Mesendoderm (in vitro differentiated cells): ENCODE results near the gene WDR26.

Experiments
- DNase-seq: peaks from one replicate; pipeline ENCODE4 v3.0.0; 2013
- H2AK5ac ChIP-seq: 2 replicates; pipeline ENCODE4 v1.6.1; 2013; ENCODE audit warnings: low read length, inconsistent platforms
- H2BK120ac ChIP-seq: 2 replicates; pipeline ENCODE4 v1.6.1; 2013; ENCODE audit warnings: low read depth, mild to moderate bottlenecking, low read length, moderate library complexity, mixed read lengths
- H2BK15ac ChIP-seq: replicated peaks from 2 replicates; pipeline ENCODE4 v1.6.1; 2013; ENCODE audit warnings: low read depth, mild to moderate bottlenecking, moderate library complexity
- H2BK5ac ChIP-seq: 2 replicates; pipeline ENCODE4 v1.6.1; 2013; ENCODE audit warnings: low read length, inconsistent platforms
- H3K18ac ChIP-seq: 2 replicates; pipeline ENCODE4 v1.6.1; 2013; ENCODE audit warnings: mild to moderate bottlenecking, low read length, mixed read lengths
- H3K23ac ChIP-seq: one replicate; pipeline ENCODE4 v1.6.1; 2013; ENCODE audit warnings: low read length
- H3K27ac ChIP-seq: 2 replicates; pipeline ENCODE4 v1.5.1; 2013; ENCODE audit warnings: low read depth, mild to moderate bottlenecking, inconsistent platforms, low read length, moderate library complexity
- H3K27me3 ChIP-seq: 2 replicates; pipeline ENCODE4 v1.6.1; 2013; ENCODE audit warnings: low read length, control low read depth, mild to moderate bottlenecking, inconsistent platforms; ENCODE audit not compliant: insufficient read depth, poor library complexity
- H3K36me3 ChIP-seq: 2 replicates; pipeline ENCODE4 v1.6.1; 2013; ENCODE audit warnings: low read length, inconsistent platforms; ENCODE audit not compliant: control insufficient read depth, insufficient read depth
- H3K4ac ChIP-seq: one replicate; pipeline ENCODE4 v1.6.1; 2013; ENCODE audit warnings: low read depth, mild to moderate bottlenecking, low read length, moderate library complexity
- H3K4me1 ChIP-seq: 2 replicates; pipeline ENCODE4 v1.6.1; 2013; ENCODE audit warnings: low read depth, low read length, inconsistent platforms; ENCODE audit not compliant: control insufficient read depth
- H3K4me2 ChIP-seq: 2 replicates; pipeline ENCODE4 v1.6.1; 2013; ENCODE audit warnings: low read length
- H3K4me3 ChIP-seq: 2 replicates; pipeline ENCODE4 v1.5.1; 2013; ENCODE audit warnings: mild to moderate bottlenecking, low read length
- H3K56ac ChIP-seq: one replicate; pipeline ENCODE4 v1.6.1; 2013; ENCODE audit warnings: low read length
- H3K79me1 ChIP-seq: 2 replicates; pipeline ENCODE4 v1.6.1; 2013; ENCODE audit warnings: low read length, inconsistent platforms
- H3K79me2 ChIP-seq: 2 replicates; pipeline ENCODE4 v1.6.1; 2013; ENCODE audit warnings: mild to moderate bottlenecking, low read length; ENCODE audit not compliant: control insufficient read depth, insufficient read depth
- H3K9ac ChIP-seq: 2 replicates; pipeline ENCODE4 v1.6.1; 2013; ENCODE audit warnings: low read length, inconsistent platforms
- H4K5ac ChIP-seq: one replicate; pipeline ENCODE4 v1.6.1; 2013; ENCODE audit warnings: low read length
- H4K8ac ChIP-seq: one replicate; pipeline ENCODE4 v1.6.1; 2013; ENCODE audit warnings: low read depth, mild to moderate bottlenecking, control low read depth, low read length, moderate library complexity
- WGBS: extraction: QIAGEN DNeasy Blood & Tissue Kit; methylation state at CpG from one replicate; pipeline ENCODE4 v1.1.7; 2013; ENCODE audit warnings: low lambda C conversion rate, missing lambda C conversion rate; ENCODE audit not compliant: insufficient coverage; ENCODE audit errors: extremely low coverage; 5-methylcytosine and 5-hydroxymethylcytosine counted together

Gene WDR26

GRCh38 chr1:224392411-224393249 lies 42.0 kb downstream of the WDR26 start:
- H3K27ac ChIP-seq: no peak overlapping the region
- no peak overlapping the region for H2BK5ac ChIP-seq
- H3K56ac ChIP-seq: no peak overlapping the region
- H3K4me2 ChIP-seq: no peak overlapping the region
- no peak overlapping the region for H2BK15ac ChIP-seq
- no peaks in the 10 kb centered on the region for H3K79me2 ChIP-seq
- H4K8ac ChIP-seq: no peak overlapping the region
- no peak overlapping the region for H2AK5ac ChIP-seq
- no peak overlapping the region for H3K18ac ChIP-seq
- H3K4me1 ChIP-seq: no peaks in the 10 kb centered on the region
- peaks cover under 1% of the 10 kb centered on the region for H3K36me3 ChIP-seq
- no peak overlapping the region for H3K4me3 ChIP-seq
- H3K4ac ChIP-seq: no peak overlapping the region
- DNase-seq: no peak
- no peak overlapping the region for H3K23ac ChIP-seq
- no peaks in the 10 kb centered on the region for H3K79me1 ChIP-seq
- H3K27me3 ChIP-seq: no peaks in the 10 kb centered on the region
- H2BK120ac ChIP-seq: no peak overlapping the region
- H3K9ac ChIP-seq: no peak overlapping the region
- WGBS: no CpG with 5 or more reads among the region's 4 CpGs
- no peak overlapping the region for H4K5ac ChIP-seq

GRCh38 chr1:224390517-224390916 lies 44.1 kb downstream of the WDR26 start:
- no peak overlapping the region for H3K4ac ChIP-seq
- H2BK120ac ChIP-seq: no peak overlapping the region
- no peak overlapping the region for H3K56ac ChIP-seq
- H3K36me3 ChIP-seq: no peaks in the 10 kb centered on the region
- H3K4me3 ChIP-seq: no peak overlapping the region
- WGBS: no CpG with 5 or more reads among the region's 5 CpGs
- no peaks in the 10 kb centered on the region for H3K27me3 ChIP-seq
- H2BK5ac ChIP-seq: no peak overlapping the region
- no peak overlapping the region for H3K4me2 ChIP-seq
- H2BK15ac ChIP-seq: no peak overlapping the region
- no peak overlapping the region for H2AK5ac ChIP-seq
- no peaks in the 10 kb centered on the region for H3K79me2 ChIP-seq
- no peak overlapping the region for H4K5ac ChIP-seq
- no peak for DNase-seq
- no peak overlapping the region for H3K23ac ChIP-seq
- no peak overlapping the region for H3K18ac ChIP-seq
- no peak overlapping the region for H4K8ac ChIP-seq
- H3K4me1 ChIP-seq: no peaks in the 10 kb centered on the region
- H3K27ac ChIP-seq: no peak overlapping the region
- H3K79me1 ChIP-seq: no peaks in the 10 kb centered on the region
- no peak overlapping the region for H3K9ac ChIP-seq

- no peak overlapping the region for H2AK5ac ChIP-seq
- H3K4me1 ChIP-seq: no peaks in the 10 kb centered on the region
- H3K4me3 ChIP-seq: no peak overlapping the region
- DNase-seq: no peak
- no peak overlapping the region for H3K27ac ChIP-seq
- H3K9ac ChIP-seq: no peak overlapping the region
- no peak overlapping the region for H4K5ac ChIP-seq
- no peak overlapping the region for H3K23ac ChIP-seq
- H2BK120ac ChIP-seq: no peak overlapping the region
- no peak overlapping the region for H4K8ac ChIP-seq
- no CpG with 5 or more reads among the region's 2 CpGs for WGBS
- no peak overlapping the region for H2BK15ac ChIP-seq
- no peak overlapping the region for H3K4me2 ChIP-seq
- H3K36me3 ChIP-seq: no peaks in the 10 kb centered on the region
- H2BK5ac ChIP-seq: no peak overlapping the region
- no peaks in the 10 kb centered on the region for H3K27me3 ChIP-seq
- H3K4ac ChIP-seq: no peak overlapping the region
- no peak overlapping the region for H3K56ac ChIP-seq
- H3K18ac ChIP-seq: no peak overlapping the region
- H3K79me1 ChIP-seq: no peaks in the 10 kb centered on the region
- no peaks in the 10 kb centered on the region for H3K79me2 ChIP-seq
These were observed 46.7 kb downstream of the WDR26 start for GRCh38 chr1:224387943-224388342.

GRCh38 chr1:224387302-224387912 lies 47.2 kb downstream of the WDR26 start:
- Histone ChIP-seq H3K9ac (no peak overlapping the region), H3K79me1 (no peaks in the 10 kb centered on the region), H3K27me3 (no peaks in the 10 kb centered on the region), H3K4me3 (no peak overlapping the region), H2AK5ac (no peak overlapping the region), H4K5ac (no peak overlapping the region), H3K56ac (no peak overlapping the region), H3K23ac (no peak overlapping the region), H3K79me2 (no peaks in the 10 kb centered on the region), H3K4me2 (no peak overlapping the region), H3K4me1 (no peaks in the 10 kb centered on the region), H3K18ac (no peak overlapping the region), H2BK15ac (no peak overlapping the region), H2BK120ac (no peak overlapping the region), H4K8ac (no peak overlapping the region), H2BK5ac (no peak overlapping the region), H3K36me3 (no peaks in the 10 kb centered on the region), H3K4ac (no peak overlapping the region), H3K27ac (no peak overlapping the region)
- no peak for DNase-seq
- no CpG with 5 or more reads among the region's 6 CpGs for WGBS

GRCh38 chr1:224383218-224383617 lies 51.4 kb downstream of the WDR26 start:
- no peaks in the 10 kb centered on the region for H3K79me1 ChIP-seq
- H4K5ac ChIP-seq: no peak overlapping the region
- no peak overlapping the region for H3K4me3 ChIP-seq
- H3K4me1 ChIP-seq: no peaks in the 10 kb centered on the region
- no peak overlapping the region for H3K23ac ChIP-seq
- H2BK5ac ChIP-seq: no peak overlapping the region
- no peak for DNase-seq
- H3K56ac ChIP-seq: no peak overlapping the region
- WGBS: no CpG with 5 or more reads among the region's 3 CpGs
- H4K8ac ChIP-seq: no peak overlapping the region
- H2BK15ac ChIP-seq: no peak overlapping the region
- H3K36me3 ChIP-seq: no peaks in the 10 kb centered on the region
- H3K79me2 ChIP-seq: no peaks in the 10 kb centered on the region
- no peak overlapping the region for H3K27ac ChIP-seq
- no peak overlapping the region for H3K18ac ChIP-seq
- H3K4me2 ChIP-seq: no peak overlapping the region
- H3K4ac ChIP-seq: no peak overlapping the region
- no peak overlapping the region for H2BK120ac ChIP-seq
- no peak overlapping the region for H2AK5ac ChIP-seq
- no peaks in the 10 kb centered on the region for H3K27me3 ChIP-seq
- no peak overlapping the region for H3K9ac ChIP-seq
